Karpas-422 (cell line): ENCODE results near the gene UBE3B. TPM values are rescaled to one million over a fixed set of nuclear protein-coding genes. Genes with fewer than 3 reads are reported as not detected.

Experiments used
- DNase-seq: peaks from one replicate; pipeline ENCODE4 v3.0.0-alpha.2; 2015
- H2AFZ ChIP-seq: fragments of 200-600 bp; sonication (generic); 2 replicates; pipeline ENCODE4 v1.6.1; 2014; ENCODE audit warnings: antibody characterized with exemption, low read length, mixed read lengths
- H3K27ac ChIP-seq: fragments of 200-600 bp; sonication (generic); 2 replicates; pipeline ENCODE4 v1.5.1; 2014; ENCODE audit warnings: mild to moderate bottlenecking, low read length, moderate library complexity
- H3K27me3 ChIP-seq: fragments of 200-600 bp; sonication (generic); 2 replicates; pipeline ENCODE4 v1.6.1; 2014; ENCODE audit warnings: low read length, mixed read lengths
- H3K36me3 ChIP-seq: fragments of 200-600 bp; sonication (generic); 2 replicates; pipeline ENCODE4 v1.6.1; 2014; ENCODE audit warnings: low read length, mixed read lengths; ENCODE audit not compliant: insufficient read depth
- H3K4me1 ChIP-seq: fragments of 200-600 bp; sonication (generic); 2 replicates; pipeline ENCODE4 v1.6.1; 2014; ENCODE audit warnings: mild to moderate bottlenecking, low read length, mixed read lengths
- H3K4me2 ChIP-seq: fragments of 200-600 bp; sonication (generic); 2 replicates; pipeline ENCODE4 v1.6.1; 2014; ENCODE audit warnings: low read length, low read depth, mild to moderate bottlenecking; ENCODE audit not compliant: poor library complexity, severe bottlenecking
- H3K4me3 ChIP-seq: fragments of 200-600 bp; sonication (generic); 2 replicates; pipeline ENCODE4 v1.5.1; 2014; ENCODE audit warnings: mild to moderate bottlenecking, antibody characterized with exemption, low read length, mixed read lengths
- H3K79me2 ChIP-seq: fragments of 200-600 bp; sonication (generic); 2 replicates; pipeline ENCODE4 v1.6.1; 2014; ENCODE audit warnings: mild to moderate bottlenecking, low read length, mixed read lengths
- H3K9ac ChIP-seq: fragments of 200-600 bp; sonication (generic); 2 replicates; pipeline ENCODE4 v1.6.0; 2014; ENCODE audit warnings: low read length
- H3K9me2 ChIP-seq: fragments of 200-600 bp; sonication (generic), shearing (Covaris generic); replicated peaks from 2 replicates; pipeline ENCODE4 v1.6.0; 2014; ENCODE audit warnings: mild to moderate bottlenecking, low read length, moderate library complexity; ENCODE audit not compliant: insufficient read depth
- H3K9me3 ChIP-seq: fragments of 300-700, 200-600 bp; sonication (generic); 2 replicates; pipeline ENCODE4 v1.6.1; 2014; ENCODE audit warnings: low read length, mixed read lengths
- H4K20me1 ChIP-seq: fragments of 200-600 bp; sonication (generic); 2 replicates; pipeline ENCODE4 v1.6.1; 2014; ENCODE audit warnings: mild to moderate bottlenecking, antibody characterized with exemption, low read length, low read depth; ENCODE audit not compliant: insufficient read depth
- total RNA-seq: library from RNA; depleted of rRNA; stranded (reverse); fragments of >200 nt; shearing (Covaris generic); gene quantifications from 2 replicates; pipeline ENCODE4 v1.2.3, GENCODE V29; 2014; ENCODE audit warnings: low replicate concordance

The UBE3B gene
- total RNA-seq, 1 experiment from 2014 or later: 23.7 TPM

GRCh38 chr12:109452489-109452888, 24.9 kb upstream of the UBE3B start:
- Histone ChIP-seq H3K4me2 (no peak overlapping the region), H3K9me2 (no peaks in the 10 kb centered on the region), H3K4me3 (no peak overlapping the region), H3K4me1 (no peaks in the 10 kb centered on the region), H2AFZ (no peak overlapping the region), H3K27me3 (no peaks in the 10 kb centered on the region), H3K36me3 (peaks cover 19% of the 10 kb centered on the region; the same call in 1 of the 2 replicates), H3K79me2 (peaks cover 2% of the 10 kb centered on the region; the same call in 1 of the 2 replicates), H3K9me3 (no peaks in the 10 kb centered on the region), H4K20me1 (0 out of 2 replicates have a peak, but pooled peaks cover 5% of the 10 kb centered on the region), H3K27ac (no peak overlapping the region), H3K9ac (no peak overlapping the region)
- DNase-seq: no peak

- no peak overlapping the region for H3K4me3 ChIP-seq
- H3K79me2 ChIP-seq: peaks cover 20% of the 10 kb centered on the region
- H3K27me3 ChIP-seq: no peaks in the 10 kb centered on the region
- no peaks in the 10 kb centered on the region for H4K20me1 ChIP-seq
- no peak for DNase-seq
- no peak overlapping the region for H3K27ac ChIP-seq
- H2AFZ ChIP-seq: no peak overlapping the region
- H3K4me1 ChIP-seq: peaks cover under 1% of the 10 kb centered on the region
- no peak overlapping the region for H3K4me2 ChIP-seq
- no peaks in the 10 kb centered on the region for H3K9me3 ChIP-seq
- peaks cover 22% of the 10 kb centered on the region; the same call in 1 of the 2 replicates for H3K36me3 ChIP-seq
- no peaks in the 10 kb centered on the region for H3K9me2 ChIP-seq
- no peak overlapping the region for H3K9ac ChIP-seq
Measured at GRCh38 chr12:109455706-109456105, 21.7 kb upstream of the UBE3B start.

- H3K36me3 ChIP-seq: peaks cover 22% of the 10 kb centered on the region; the same call in 1 of the 2 replicates
- no peaks in the 10 kb centered on the region for H3K9me3 ChIP-seq
- no peaks in the 10 kb centered on the region for H3K27me3 ChIP-seq
- H3K9ac ChIP-seq: no peak overlapping the region
- no peak overlapping the region for H3K27ac ChIP-seq
- no peak overlapping the region for H3K4me2 ChIP-seq
- no peak overlapping the region for H3K4me3 ChIP-seq
- H3K9me2 ChIP-seq: no peaks in the 10 kb centered on the region
- H4K20me1 ChIP-seq: no peaks in the 10 kb centered on the region
- peaks cover 13% of the 10 kb centered on the region for H3K4me1 ChIP-seq
- no peak for DNase-seq
- no peak overlapping the region for H2AFZ ChIP-seq
- peaks cover 43% of the 10 kb centered on the region for H3K79me2 ChIP-seq
Measured at GRCh38 chr12:109458086-109458485, 19.3 kb upstream of the UBE3B start.

- no peaks in the 10 kb centered on the region for H3K27me3 ChIP-seq
- H3K27ac ChIP-seq: no peak overlapping the region
- H3K9ac ChIP-seq: no peak overlapping the region
- no peaks in the 10 kb centered on the region for H3K9me2 ChIP-seq
- no peaks in the 10 kb centered on the region for H4K20me1 ChIP-seq
- no peaks in the 10 kb centered on the region for H3K9me3 ChIP-seq
- peaks cover 19% of the 10 kb centered on the region; the same call in 1 of the 2 replicates for H3K36me3 ChIP-seq
- no peak overlapping the region for H3K4me3 ChIP-seq
- DNase-seq: no peak
- no peak overlapping the region for H2AFZ ChIP-seq
- peaks cover 50% of the 10 kb centered on the region for H3K79me2 ChIP-seq
- H3K4me2 ChIP-seq: no peak overlapping the region
- peaks cover 13% of the 10 kb centered on the region for H3K4me1 ChIP-seq
Measured at GRCh38 chr12:109458771-109459208, 18.6 kb upstream of the UBE3B start.

GRCh38 chr12:109459247-109459646, 18.2 kb upstream of the UBE3B start:
- no peak overlapping the region for H2AFZ ChIP-seq
- no peak for DNase-seq
- H3K79me2 ChIP-seq: peaks cover 55% of the 10 kb centered on the region
- H3K27ac ChIP-seq: no peak overlapping the region
- no peak overlapping the region for H3K4me2 ChIP-seq
- peaks cover 16% of the 10 kb centered on the region; the same call in 1 of the 2 replicates for H3K36me3 ChIP-seq
- no peaks in the 10 kb centered on the region for H3K9me3 ChIP-seq
- no peak overlapping the region for H3K4me3 ChIP-seq
- H3K9ac ChIP-seq: no peak overlapping the region
- no peaks in the 10 kb centered on the region for H4K20me1 ChIP-seq
- no peaks in the 10 kb centered on the region for H3K9me2 ChIP-seq
- H3K27me3 ChIP-seq: no peaks in the 10 kb centered on the region
- peaks cover 13% of the 10 kb centered on the region for H3K4me1 ChIP-seq

GRCh38 chr12:109460538-109460937, 16.9 kb upstream of the UBE3B start:
- Histone ChIP-seq H2AFZ (no peak overlapping the region), H3K27me3 (no peaks in the 10 kb centered on the region), H3K9ac (no peak overlapping the region), H3K36me3 (peaks cover 16% of the 10 kb centered on the region; the same call in 1 of the 2 replicates), H3K79me2 (peaks cover 68% of the 10 kb centered on the region), H4K20me1 (no peaks in the 10 kb centered on the region), H3K27ac (no peak overlapping the region), H3K4me2 (no peak overlapping the region), H3K4me1 (peaks cover 13% of the 10 kb centered on the region), H3K4me3 (no peak overlapping the region), H3K9me2 (no peaks in the 10 kb centered on the region), H3K9me3 (no peaks in the 10 kb centered on the region)
- no peak for DNase-seq

GRCh38 chr12:109461049-109461845, 16.2 kb upstream of the UBE3B start:
- Histone ChIP-seq H3K9me2 (no peaks in the 10 kb centered on the region), H3K9ac (no peak overlapping the region), H2AFZ (no peak overlapping the region), H3K4me2 (no peak overlapping the region), H3K79me2 (peaks cover 75% of the 10 kb centered on the region), H3K9me3 (no peaks in the 10 kb centered on the region), H3K27ac (no peak overlapping the region), H3K27me3 (no peaks in the 10 kb centered on the region), H3K4me1 (peaks cover 13% of the 10 kb centered on the region), H3K4me3 (no peak overlapping the region), H3K36me3 (peaks cover 16% of the 10 kb centered on the region; the same call in 1 of the 2 replicates), H4K20me1 (peaks cover 3% of the 10 kb centered on the region; the same call in 1 of the 2 replicates)
- DNase-seq: peak; percentile 66

GRCh38 chr12:109461846-109462756, 15.3 kb upstream of the UBE3B start:
- no peaks in the 10 kb centered on the region for H3K9me2 ChIP-seq
- H3K4me2 ChIP-seq: no peak overlapping the region
- no peak overlapping the region for H3K27ac ChIP-seq
- H3K36me3 ChIP-seq: 0 out of 2 replicates have a peak, but pooled peaks cover 8% of the 10 kb centered on the region
- peaks cover 6% of the 10 kb centered on the region; the same call in 1 of the 2 replicates for H4K20me1 ChIP-seq
- H3K9ac ChIP-seq: no peak overlapping the region
- H3K4me1 ChIP-seq: peaks cover 13% of the 10 kb centered on the region
- no peaks in the 10 kb centered on the region for H3K9me3 ChIP-seq
- DNase-seq: no peak
- H3K4me3 ChIP-seq: no peak overlapping the region
- peaks cover 83% of the 10 kb centered on the region for H3K79me2 ChIP-seq
- H3K27me3 ChIP-seq: no peaks in the 10 kb centered on the region
- H2AFZ ChIP-seq: no peak overlapping the region
